ENCODE data around the gene RYR1.

GRCh38 chr19:38588041-38588440 is 154.6 kb downstream of the RYR1 start:
- TF ChIP-seq, protein P1, sequence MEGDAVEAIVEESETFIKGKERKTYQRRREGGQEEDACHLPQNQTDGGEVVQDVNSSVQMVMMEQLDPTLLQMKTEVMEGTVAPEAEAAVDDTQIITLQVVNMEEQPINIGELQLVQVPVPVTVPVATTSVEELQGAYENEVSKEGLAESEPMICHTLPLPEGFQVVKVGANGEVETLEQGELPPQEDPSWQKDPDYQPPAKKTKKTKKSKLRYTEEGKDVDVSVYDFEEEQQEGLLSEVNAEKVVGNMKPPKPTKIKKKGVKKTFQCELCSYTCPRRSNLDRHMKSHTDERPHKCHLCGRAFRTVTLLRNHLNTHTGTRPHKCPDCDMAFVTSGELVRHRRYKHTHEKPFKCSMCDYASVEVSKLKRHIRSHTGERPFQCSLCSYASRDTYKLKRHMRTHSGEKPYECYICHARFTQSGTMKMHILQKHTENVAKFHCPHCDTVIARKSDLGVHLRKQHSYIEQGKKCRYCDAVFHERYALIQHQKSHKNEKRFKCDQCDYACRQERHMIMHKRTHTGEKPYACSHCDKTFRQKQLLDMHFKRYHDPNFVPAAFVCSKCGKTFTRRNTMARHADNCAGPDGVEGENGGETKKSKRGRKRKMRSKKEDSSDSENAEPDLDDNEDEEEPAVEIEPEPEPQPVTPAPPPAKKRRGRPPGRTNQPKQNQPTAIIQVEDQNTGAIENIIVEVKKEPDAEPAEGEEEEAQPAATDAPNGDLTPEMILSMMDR (IDR thresholded peaks at IDR 0.05), result no peak
- no peak for TF ChIP-seq POLR2A (IDR thresholded peaks at IDR 0.05)

All from thyroid gland (tissue), 4 donors.